Stimulated activated CD4-positive, alpha-beta T cell treated with anti-CD3 and anti-CD28 coated beads, Interleukin-2, amount 100 ng/mL, for 24 hours (primary cell): ENCODE data around the gene SLAMF9.

Experiments
- DNase-seq, 2 donors: peaks; one replicate each; pipeline ENCODE4 v3.0.0-alpha.2; 2020

Gene SLAMF9

DNA sequence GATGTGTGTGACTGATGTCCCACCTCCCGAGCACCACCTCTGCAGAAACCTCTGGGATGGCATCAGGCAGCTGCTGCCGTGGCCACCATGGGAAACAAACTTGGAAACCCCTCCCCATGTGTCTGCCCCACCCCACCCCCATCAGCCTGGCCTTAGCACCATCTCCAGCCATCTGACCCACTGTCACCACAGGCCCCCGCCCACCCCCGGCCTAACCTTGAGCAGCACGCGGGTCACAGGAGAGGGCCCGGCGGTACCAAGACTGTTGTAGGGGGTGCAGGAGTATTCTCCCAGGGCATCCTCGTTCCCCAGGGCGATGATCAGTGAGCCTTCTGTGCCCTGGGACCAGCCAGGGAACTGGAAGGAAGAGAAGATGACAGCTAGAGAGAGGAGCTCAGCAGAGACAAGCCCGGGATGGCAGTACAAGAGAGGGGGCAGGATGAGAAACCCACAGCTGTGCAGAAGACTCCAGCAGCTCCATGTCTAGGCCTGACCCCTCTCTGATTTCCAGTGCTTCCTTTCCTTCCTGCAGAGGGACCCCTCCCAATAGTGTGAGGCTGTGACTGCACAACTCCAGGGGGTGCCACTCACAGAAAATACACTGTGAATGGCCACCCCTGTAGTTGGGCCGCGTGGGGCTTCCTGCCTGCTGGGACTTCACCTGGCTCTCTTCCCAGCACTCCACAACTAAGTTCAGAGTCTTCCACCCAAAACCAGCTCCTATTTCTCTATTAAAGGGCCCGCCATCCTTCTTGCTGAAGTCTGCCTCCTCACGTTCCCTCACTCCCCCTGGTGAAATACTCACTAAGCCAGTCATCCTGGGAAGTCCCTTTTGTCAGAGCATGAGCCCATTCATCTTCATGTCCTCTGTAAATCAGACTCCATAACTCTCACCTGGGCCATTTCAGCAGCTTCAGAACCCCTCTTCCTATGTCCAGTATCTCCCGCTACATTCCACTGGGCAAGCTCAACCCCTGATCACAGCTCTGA lies 21.4 kb downstream of the SLAMF9 start:
- no peak for DNase-seq

DNA sequence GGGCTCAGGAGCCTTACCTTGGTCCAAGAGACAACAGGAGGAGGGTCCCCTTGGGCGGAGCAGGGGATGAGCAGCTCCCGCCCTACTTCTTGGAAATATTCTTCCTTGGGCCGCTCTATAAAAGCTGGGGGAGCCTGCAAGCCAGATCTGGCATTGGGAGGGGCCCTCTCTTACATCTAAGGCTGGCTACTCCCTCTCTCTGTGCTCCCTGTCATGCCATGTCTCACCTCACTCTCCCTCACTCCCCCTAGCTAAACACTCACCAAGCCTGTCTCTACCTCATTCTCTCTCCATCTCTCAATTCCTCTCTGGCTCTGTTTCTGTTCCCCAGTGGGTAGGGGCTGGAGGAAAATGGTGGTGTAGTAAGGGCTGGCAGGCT lies 22.3 kb downstream of the SLAMF9 start:
- no peak for DNase-seq

DNA sequence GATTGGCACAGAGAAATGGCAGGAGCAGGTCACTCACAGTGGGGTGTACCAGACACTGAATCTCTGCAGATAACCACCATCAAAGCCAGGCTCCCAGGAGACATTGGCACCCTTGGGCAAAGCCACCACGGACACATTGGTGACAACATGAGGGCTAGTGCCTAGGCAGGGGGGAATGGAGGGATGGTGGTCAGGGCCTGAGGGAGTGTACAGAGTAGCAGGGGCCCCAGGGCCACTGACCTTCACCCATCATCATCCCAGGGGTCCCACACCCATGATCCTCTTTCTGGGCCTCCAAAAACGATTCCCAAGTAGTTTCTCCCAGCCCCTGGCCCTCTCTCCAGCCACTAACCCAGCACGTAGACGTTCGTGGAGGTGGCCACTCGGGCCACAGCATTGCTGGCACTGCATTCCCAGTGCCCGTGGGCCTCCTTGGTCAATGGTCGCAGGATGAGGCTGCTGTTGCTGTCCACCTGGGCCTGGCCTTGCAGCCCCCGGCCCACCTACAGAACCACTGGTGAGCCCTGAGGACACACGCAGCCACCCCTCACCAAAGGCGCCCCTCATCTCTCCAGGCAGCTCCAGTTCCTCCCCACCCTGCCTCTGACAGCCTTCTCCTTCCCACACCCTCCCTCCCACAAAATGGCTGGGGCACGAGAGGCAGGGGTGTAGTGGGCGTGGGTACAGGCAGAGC lies 22.8 kb downstream of the SLAMF9 start:
- no peak for DNase-seq

GRCh38 chr1:159930634-159931033 lies 23.4 kb downstream of the SLAMF9 start:
- no peak for DNase-seq

DNA sequence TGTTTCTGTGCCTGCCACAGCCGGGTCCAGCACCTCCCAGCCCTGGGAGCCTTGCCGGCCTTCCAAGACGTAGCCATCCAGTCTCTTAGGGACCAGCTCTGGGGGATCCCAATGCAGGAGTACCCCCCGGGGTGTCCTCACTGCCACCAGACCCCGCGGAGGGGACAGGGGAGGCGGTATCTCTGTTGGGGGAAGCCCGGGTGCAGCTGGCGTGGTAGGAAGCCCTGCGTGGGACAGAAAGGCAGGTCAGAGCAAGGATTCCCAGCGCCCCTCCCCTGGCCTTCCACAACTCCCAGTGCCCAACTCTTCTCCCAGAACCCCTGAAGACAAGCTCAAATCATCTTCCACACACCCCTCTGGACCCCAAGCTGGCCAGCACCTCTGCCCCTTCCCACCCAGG lies 23.8 kb downstream of the SLAMF9 start:
- DNase-seq, result no peak

- no peak for DNase-seq
Measured at GRCh38 chr1:159929155-159930051, 24.6 kb downstream of the SLAMF9 start.

GRCh38 chr1:159928491-159929050 lies 25.5 kb downstream of the SLAMF9 start:
- DNase-seq, result no peak

DNA sequence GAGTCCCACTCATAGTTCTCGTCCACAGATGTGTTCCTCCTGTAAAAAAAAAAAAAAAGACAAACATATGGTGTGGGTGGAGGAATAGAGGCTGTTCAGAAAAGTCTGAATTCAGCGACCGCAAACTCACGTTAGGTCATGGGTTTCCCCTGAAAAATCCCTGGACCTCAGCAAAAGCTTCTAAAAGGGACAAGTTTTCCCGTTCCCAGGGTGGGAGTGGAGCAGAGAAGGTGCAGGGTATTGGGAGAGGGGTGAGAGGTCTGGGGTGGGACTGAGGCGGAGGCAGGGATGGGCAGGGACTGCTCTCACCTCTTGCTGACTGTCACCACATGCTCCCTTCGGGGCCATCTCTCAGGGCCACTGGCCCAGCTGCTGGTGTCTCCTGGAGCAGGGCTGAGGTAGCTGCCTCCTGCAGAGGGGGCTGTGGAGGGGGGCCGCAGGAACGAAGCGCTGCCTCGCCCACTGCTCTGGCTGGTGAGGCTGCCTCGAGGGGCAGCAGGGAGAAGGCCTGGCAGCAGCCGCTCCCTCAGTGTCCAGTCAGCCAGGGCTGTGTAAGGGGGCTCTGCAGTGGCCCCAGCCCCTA lies 26.1 kb downstream of the SLAMF9 start:
- no peak for DNase-seq

- DNase-seq, result no peak
Measured at GRCh38 chr1:159927211-159927848, 26.7 kb downstream of the SLAMF9 start.

- DNase-seq, result peak in 1 of 2 donors; percentile 45
Measured at GRCh38 chr1:159925719-159926078, 28.3 kb downstream of the SLAMF9 start.

- peak; percentile 92 to 93 for DNase-seq
Measured at GRCh38 chr1:159924791-159925718, 29.0 kb downstream of the SLAMF9 start, which contains the start of gene TAGLN2. Gene TAGLN2 (minus strand): TSS chr1:159925507. CDS start chr1:159920509, 4,998 bp downstream.

GRCh38 chr1:159924025-159924790 lies 29.8 kb downstream of the SLAMF9 start:
- DNase-seq, result peak; percentile 66

DNA sequence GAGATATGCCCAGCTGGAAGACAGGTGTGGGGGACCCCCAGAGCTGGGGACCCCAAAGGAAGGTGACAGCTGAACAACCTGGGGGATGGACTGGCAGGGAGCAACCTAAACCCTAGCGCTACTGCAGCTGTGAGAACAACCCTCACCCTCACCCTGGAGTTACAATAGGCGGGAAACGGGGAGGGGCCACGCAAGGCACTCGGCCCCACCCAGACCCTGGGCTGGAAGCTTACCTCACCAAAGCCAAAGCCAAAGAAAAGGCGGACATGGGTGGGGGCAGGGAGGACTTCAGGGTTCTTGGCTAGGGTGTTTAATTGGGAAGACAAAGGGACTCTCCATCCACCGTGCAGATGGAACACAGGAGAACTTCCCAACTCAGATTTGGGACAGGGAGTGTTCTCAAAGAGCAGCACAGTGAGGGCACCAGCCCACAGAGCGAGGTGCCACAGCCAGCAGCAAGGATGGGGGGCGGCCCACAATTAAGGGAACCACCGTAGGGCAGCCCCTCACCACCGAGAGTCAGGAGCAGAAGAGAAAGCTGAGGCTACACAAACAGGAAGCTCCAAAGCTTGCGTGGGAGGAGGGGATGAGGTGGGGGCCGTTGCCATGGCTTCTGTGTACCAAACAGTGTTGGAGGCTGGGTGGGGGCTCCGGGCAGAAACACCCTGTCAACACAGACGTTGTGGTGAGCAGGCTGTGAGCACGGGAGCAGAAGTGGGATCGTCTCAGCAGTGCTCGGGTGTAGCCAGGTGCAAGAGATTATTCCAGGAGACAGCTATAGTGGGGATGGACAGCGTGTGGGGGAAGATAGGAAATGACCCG lies 30.6 kb downstream of the SLAMF9 start:
- DNase-seq, result peak; percentile 71 to 79

DNA sequence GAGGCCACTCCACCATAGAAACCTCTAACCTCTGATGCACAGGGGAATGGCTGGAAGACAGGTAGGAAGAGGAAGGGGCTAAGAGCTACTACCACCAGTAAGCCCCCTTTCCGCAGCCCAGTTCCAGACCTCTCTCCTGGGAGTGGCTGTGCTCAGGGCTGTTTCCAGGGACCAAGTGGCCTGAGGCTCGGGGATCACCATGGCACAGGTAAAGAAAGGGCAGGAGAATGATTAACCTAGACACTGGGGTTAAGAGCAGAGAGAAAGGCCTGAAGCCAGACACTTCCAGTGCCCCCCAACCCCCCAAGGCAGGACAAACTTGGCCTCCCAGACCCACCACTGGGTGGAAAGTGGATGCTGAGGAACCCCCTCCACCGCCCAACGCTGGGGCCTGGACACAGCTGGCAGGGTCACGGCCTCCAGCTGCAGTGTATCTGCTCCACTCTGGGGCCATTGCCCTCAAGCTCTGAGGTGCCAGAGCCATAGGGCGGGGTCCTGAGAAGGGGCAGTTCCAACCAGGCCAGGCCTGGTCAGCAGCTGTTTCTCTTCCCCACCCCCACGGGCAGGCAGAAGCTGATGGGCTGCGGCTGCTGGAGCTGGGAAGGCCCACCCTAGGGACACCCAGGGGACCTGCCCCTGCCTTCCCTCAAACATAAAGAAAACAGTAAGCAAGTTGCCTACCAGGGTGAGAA lies 31.4 kb downstream of the SLAMF9 start:
- DNase-seq, result no peak

DNA sequence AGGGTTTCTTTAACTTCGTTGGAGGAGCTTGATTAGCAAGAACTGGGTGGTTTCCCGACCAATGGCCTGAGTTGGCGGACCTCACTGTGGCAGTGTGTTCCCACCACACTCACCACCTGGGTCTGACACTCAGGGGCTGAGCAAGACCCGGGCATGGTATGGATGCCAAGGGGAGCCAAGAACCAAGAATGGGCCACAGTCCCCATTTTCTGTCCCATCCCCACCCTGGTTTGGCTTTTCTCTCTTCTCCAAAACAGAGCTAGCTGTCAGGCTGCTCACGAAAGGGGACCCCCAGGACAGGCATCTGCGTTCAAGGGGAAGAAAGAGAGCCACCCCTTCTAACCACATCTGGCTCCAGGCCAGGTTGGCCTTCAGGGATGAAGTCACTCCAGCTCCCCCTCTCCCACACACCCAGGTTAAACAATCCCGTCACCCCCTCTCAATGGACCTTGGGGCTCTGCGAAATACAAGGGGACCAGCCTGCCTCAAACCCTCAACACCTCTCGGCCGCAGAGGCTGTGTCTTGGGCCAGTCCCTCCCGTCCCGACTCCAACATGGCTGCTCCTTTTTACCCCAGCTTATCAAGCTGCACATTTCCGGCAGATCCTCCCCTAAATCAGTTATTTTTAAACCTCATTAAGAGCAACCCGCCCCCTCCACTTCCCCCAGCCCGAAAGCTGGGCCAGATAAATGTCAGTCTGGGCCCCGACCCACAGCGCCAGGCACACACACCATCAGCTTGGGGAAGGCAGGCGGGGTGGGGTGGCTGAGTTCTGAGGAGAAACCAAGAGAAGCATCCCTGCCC lies 32.1 kb downstream of the SLAMF9 start:
- no peak for DNase-seq

DNA sequence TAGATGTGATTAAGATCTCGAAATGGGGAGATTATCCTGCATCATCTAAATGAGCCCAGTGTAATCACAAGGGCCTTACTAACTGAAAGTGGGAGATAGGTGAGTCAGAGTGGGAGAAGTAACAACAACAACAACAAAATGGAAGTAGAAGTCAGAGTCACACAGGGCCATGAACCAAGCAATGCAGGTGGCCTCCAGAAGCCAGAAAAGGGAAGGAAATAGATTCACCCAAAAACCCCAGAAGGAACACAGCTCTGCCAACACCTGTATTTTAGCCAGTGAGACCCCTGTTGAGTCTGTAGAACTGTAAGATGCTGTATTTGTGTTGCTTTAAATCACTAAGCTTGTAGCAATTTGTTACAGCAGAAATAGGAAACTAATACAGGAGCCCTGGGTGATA lies 32.8 kb downstream of the SLAMF9 start:
- DNase-seq, result no peak

- no peak for DNase-seq
Measured at GRCh38 chr1:159920651-159921050, 33.4 kb downstream of the SLAMF9 start.
